Osteocyte (in vitro differentiated cells): ENCODE results near the gene TMEM59L. TPM values are rescaled to one million over a fixed set of nuclear protein-coding genes. Genes with fewer than 3 reads are reported as not detected.

Source experiments
- DNase-seq: peaks from one replicate; pipeline ENCODE4 v3.0.0; 2021; ENCODE audit warnings: mixed read lengths; ENCODE audit not compliant: unreplicated experiment; ENCODE audit errors: extremely low spot score
- H3K27ac Mint-ChIP-seq: one replicate; pipeline ENCODE4 v1.8.0; 2021; ENCODE audit warnings: mild to moderate bottlenecking, mixed read lengths; ENCODE audit not compliant: unreplicated experiment
- H3K27me3 Mint-ChIP-seq: one replicate; pipeline ENCODE4 v1.8.0; 2021; ENCODE audit warnings: mixed read lengths; ENCODE audit not compliant: unreplicated experiment
- H3K36me3 Mint-ChIP-seq: one replicate; pipeline ENCODE4 v1.8.0; 2021; ENCODE audit warnings: mixed read lengths; ENCODE audit not compliant: unreplicated experiment
- H3K4me1 Mint-ChIP-seq: one replicate; pipeline ENCODE4 v1.8.0; 2021; ENCODE audit warnings: mixed read lengths; ENCODE audit not compliant: unreplicated experiment
- H3K4me3 Mint-ChIP-seq: one replicate; pipeline ENCODE4 v1.8.0; 2021; ENCODE audit warnings: mild to moderate bottlenecking, moderate library complexity, mixed read lengths; ENCODE audit not compliant: unreplicated experiment
- H3K9me3 Mint-ChIP-seq: one replicate; pipeline ENCODE4 v1.8.0; 2021; ENCODE audit warnings: mixed read lengths; ENCODE audit not compliant: unreplicated experiment
- CTCF ChIP-seq: fragments of 200-600 bp; sonication (generic); IDR thresholded peaks from 2 replicates; pipeline ENCODE4 v1.5.0; 2021; ENCODE audit warnings: antibody characterized with exemption, mild to moderate bottlenecking, moderate library complexity
- total RNA-seq: library from RNA; stranded (reverse); gene quantifications from 2 replicates; pipeline ENCODE4 v1.2.1, GENCODE V29; 2021

The TMEM59L gene
- total RNA-seq, 1 donor from 2014 or later, result 5.9 TPM

GRCh38 chr19:18618236-18618635, 5.6 kb downstream of the TMEM59L start:
- Mint-ChIP-seq H3K9me3 (no peaks in the 10 kb centered on the region), H3K27ac (no peak overlapping the region), H3K4me1 (peaks cover 2% of the 10 kb centered on the region), H3K27me3 (peaks cover 20% of the 10 kb centered on the region), H3K4me3 (no peak overlapping the region), H3K36me3 (no peaks in the 10 kb centered on the region)
- no peak for TF ChIP-seq CTCF
- no peak for DNase-seq

GRCh38 chr19:18620311-18620710, 7.6 kb downstream of the TMEM59L start:
- no peak for TF ChIP-seq CTCF
- peaks cover 2% of the 10 kb centered on the region for H3K4me1 Mint-ChIP-seq
- no peaks in the 10 kb centered on the region for H3K9me3 Mint-ChIP-seq
- no peak overlapping the region for H3K27ac Mint-ChIP-seq
- no peak overlapping the region for H3K4me3 Mint-ChIP-seq
- H3K36me3 Mint-ChIP-seq, result no peaks in the 10 kb centered on the region
- no peak for DNase-seq
- H3K27me3 Mint-ChIP-seq, result peaks cover 6% of the 10 kb centered on the region

- no peaks in the 10 kb centered on the region for H3K36me3 Mint-ChIP-seq
- no peak for DNase-seq
- H3K4me3 Mint-ChIP-seq, result no peak overlapping the region
- TF ChIP-seq CTCF, result no peak
- no peak overlapping the region for H3K27ac Mint-ChIP-seq
- peaks cover 6% of the 10 kb centered on the region for H3K27me3 Mint-ChIP-seq
- peaks cover 2% of the 10 kb centered on the region for H3K4me1 Mint-ChIP-seq
- H3K9me3 Mint-ChIP-seq, result no peaks in the 10 kb centered on the region
Observed at GRCh38 chr19:18620902-18621301, 8.2 kb downstream of the TMEM59L start.

- Mint-ChIP-seq H3K27ac (no peak overlapping the region), H3K36me3 (no peaks in the 10 kb centered on the region), H3K9me3 (no peaks in the 10 kb centered on the region), H3K4me3 (no peak overlapping the region), H3K27me3 (peaks cover 6% of the 10 kb centered on the region), H3K4me1 (no peaks in the 10 kb centered on the region)
- DNase-seq, result no peak
- TF ChIP-seq CTCF, result no peak
Observed at GRCh38 chr19:18626906-18627305, 14.2 kb downstream of the TMEM59L start.

- H3K27me3 Mint-ChIP-seq, result peaks cover 5% of the 10 kb centered on the region
- TF ChIP-seq CTCF, result no peak
- H3K27ac Mint-ChIP-seq, result no peak overlapping the region
- H3K36me3 Mint-ChIP-seq, result no peaks in the 10 kb centered on the region
- H3K4me3 Mint-ChIP-seq, result no peak overlapping the region
- H3K4me1 Mint-ChIP-seq, result no peaks in the 10 kb centered on the region
- no peaks in the 10 kb centered on the region for H3K9me3 Mint-ChIP-seq
- DNase-seq, result no peak
Observed at GRCh38 chr19:18629166-18630088, 16.8 kb downstream of the TMEM59L start.
